SK-N-MC (cell line): ENCODE results near the gene GPR62.

ENCODE experiments used
- DNase-seq: peaks from one replicate; pipeline ENCODE4 v3.0.0-alpha.2; 2011; ENCODE audit warnings: low read depth, low spot score
- H3K27ac ChIP-seq: fragments of 200-600 bp; sonication (generic); 2 replicates; pipeline ENCODE4 v1.5.1; 2016; ENCODE audit warnings: mixed run types
- H3K36me3 ChIP-seq: fragments of 200-600 bp; sonication (generic); 2 replicates; pipeline ENCODE4 v1.6.1; 2017; ENCODE audit warnings: antibody characterized with exemption, low read length, mixed read lengths; ENCODE audit not compliant: insufficient read depth
- H3K4me3 ChIP-seq: fragments of 200-600 bp; sonication (generic); 2 replicates; pipeline ENCODE4 v1.5.1; 2016
- H3K9ac ChIP-seq: fragments of 200-600 bp; sonication (generic); 2 replicates; pipeline ENCODE4 v1.8.0; 2017; ENCODE audit warnings: mixed run types, mixed read lengths; ENCODE audit not compliant: insufficient read length
- H3K9me3 ChIP-seq: fragments of 200-600 bp; sonication (generic); 2 replicates; pipeline ENCODE4 v1.6.1; 2017; ENCODE audit warnings: low read depth, mild to moderate bottlenecking, antibody characterized with exemption, low read length, moderate library complexity, mixed read lengths
- EZH2 ChIP-seq: fragments of 200-600 bp; sonication (generic); IDR thresholded peaks from one replicate; pipeline ENCODE4 v1.6.1; 2017; ENCODE audit warnings: antibody characterized with exemption
- FOXP2 ChIP-seq: optimal IDR thresholded peaks from 2 replicates; pipeline ENCODE3; 2011; ENCODE audit warnings: mild to moderate bottlenecking, moderate library complexity; ENCODE audit not compliant: insufficient read depth; ENCODE audit errors: extremely low read length, control extremely low read depth
- POLR2AphosphoS5 ChIP-seq: IDR thresholded peaks from 2 replicates; pipeline ENCODE4 v1.6.1; 2012; ENCODE audit warnings: mild to moderate bottlenecking, low read depth, low read length, borderline replicate concordance

The GPR62 gene

GRCh38 chr3:51937014-51937413 lies 18.2 kb upstream of the GPR62 start:
- H3K4me3 ChIP-seq: no peak overlapping the region
- no peak for DNase-seq
- H3K9me3 ChIP-seq: no peaks in the 10 kb centered on the region
- H3K36me3 ChIP-seq: no peaks in the 10 kb centered on the region; the same call in 1 of the 2 replicates
- H3K9ac ChIP-seq: no peak overlapping the region
- TF ChIP-seq FOXP2 (no peak), POLR2AphosphoS5 (no peak)
- H3K27ac ChIP-seq: no peak overlapping the region

GRCh38 chr3:51937611-51938450 lies 17.4 kb upstream of the GPR62 start:
- Histone ChIP-seq H3K36me3 (no peaks in the 10 kb centered on the region; the same call in 1 of the 2 replicates), H3K9me3 (no peaks in the 10 kb centered on the region), H3K9ac (no peak overlapping the region), H3K4me3 (no peak overlapping the region), H3K27ac (no peak overlapping the region)
- TF ChIP-seq FOXP2: no peak
- DNase-seq: no peak

- Histone ChIP-seq H3K36me3 (no peaks in the 10 kb centered on the region; the same call in 1 of the 2 replicates), H3K27ac (no peak overlapping the region), H3K9me3 (no peaks in the 10 kb centered on the region), H3K9ac (no peak overlapping the region), H3K4me3 (no peak overlapping the region)
- DNase-seq: no peak
- no peak for TF ChIP-seq FOXP2
- no peak for TF ChIP-seq EZH2
- no peak for TF ChIP-seq POLR2AphosphoS5
These were observed 16.3 kb upstream of the GPR62 start for GRCh38 chr3:51938780-51939425.

GRCh38 chr3:51940648-51941462 lies 14.3 kb upstream of the GPR62 start:
- Histone ChIP-seq H3K27ac (no peak overlapping the region), H3K4me3 (peak overlapping the region; percentile 76), H3K9me3 (no peaks in the 10 kb centered on the region), H3K36me3 (no peaks in the 10 kb centered on the region; the same call in 1 of the 2 replicates), H3K9ac (peak overlapping the region; percentile 75)
- no peak for DNase-seq
- no peak for TF ChIP-seq EZH2
- TF ChIP-seq FOXP2: no peak
- TF ChIP-seq POLR2AphosphoS5: no peak

- TF ChIP-seq EZH2 (no peak), FOXP2 (no peak), POLR2AphosphoS5 (no peak)
- peak overlapping the region; percentile 76 for H3K4me3 ChIP-seq
- H3K9ac ChIP-seq: peak overlapping the region; percentile 75
- DNase-seq: no peak
- no peaks in the 10 kb centered on the region; the same call in 1 of the 2 replicates for H3K36me3 ChIP-seq
- H3K27ac ChIP-seq: no peak overlapping the region
- H3K9me3 ChIP-seq: no peaks in the 10 kb centered on the region
These were observed 13.8 kb upstream of the GPR62 start for GRCh38 chr3:51941463-51941797.

GRCh38 chr3:51941798-51942602 lies 13.2 kb upstream of the GPR62 start, which contains the start of the genes PARP3 and RRP9:
PARP3 (plus strand) TSS chr3:51942363; CDS start chr3:51943356, 993 bp downstream.
RRP9 (minus strand) TSS chr3:51941904; CDS start chr3:51941867, 37 bp downstream.
- Histone ChIP-seq H3K9me3 (no peaks in the 10 kb centered on the region), H3K27ac (no peak within 1 kb of the TSS), H3K36me3 (no peaks in the 10 kb centered on the region; the same call in 1 of the 2 replicates), H3K9ac (peak within 1 kb of the TSS; percentile 75), H3K4me3 (peak within 1 kb of the TSS; percentile 76)
- peak; percentile 90 for DNase-seq
- TF ChIP-seq EZH2: no peak
- no peak for TF ChIP-seq FOXP2
- peak; percentile 70; the same call in 1 of the 2 replicates for TF ChIP-seq POLR2AphosphoS5

- Histone ChIP-seq H3K4me3 (peak overlapping the region; percentile 73), H3K27ac (no peak overlapping the region), H3K36me3 (no peaks in the 10 kb centered on the region), H3K9ac (peak overlapping the region; percentile 71), H3K9me3 (no peaks in the 10 kb centered on the region)
- TF ChIP-seq EZH2: no peak
- no peak for TF ChIP-seq POLR2AphosphoS5
- TF ChIP-seq FOXP2: no peak
- no peak for DNase-seq
These were observed 12.4 kb upstream of the GPR62 start for GRCh38 chr3:51942603-51943450.
